OCI-LY1 (cell line): ENCODE data around the gene TAF3.

Experiments used
- H2AFZ ChIP-seq: fragments of 200-600 bp; sonication (generic), shearing (Covaris generic); 2 replicates; pipeline ENCODE4 v1.6.0; 2014; ENCODE audit warnings: antibody characterized with exemption, mild to moderate bottlenecking, low read length
- H3F3A ChIP-seq: fragments of 200-600 bp; sonication (generic), shearing (Covaris generic); 2 replicates; pipeline ENCODE4 v1.6.0; 2014; ENCODE audit warnings: mild to moderate bottlenecking, antibody characterized with exemption, low read length, moderate library complexity; ENCODE audit not compliant: insufficient read depth
- H3K27ac ChIP-seq: fragments of 200-600 bp; sonication (generic); 2 replicates; pipeline ENCODE4 v1.5.1; 2014; ENCODE audit warnings: low read length, mixed run types, mild to moderate bottlenecking, low read depth; ENCODE audit not compliant: poor library complexity, severe bottlenecking
- H3K27me3 ChIP-seq: fragments of 200-600 bp; sonication (generic); 2 replicates; pipeline ENCODE4 v1.6.0; 2014; ENCODE audit warnings: antibody characterized with exemption, mild to moderate bottlenecking, low read length, moderate library complexity; ENCODE audit not compliant: insufficient read depth
- H3K36me3 ChIP-seq: fragments of 200-600 bp; sonication (generic); 2 replicates; pipeline ENCODE4 v1.6.1; 2014; ENCODE audit warnings: mild to moderate bottlenecking, antibody characterized with exemption, low read length, moderate library complexity, mixed read lengths; ENCODE audit not compliant: insufficient read depth
- H3K4me1 ChIP-seq: fragments of 200-600 bp; sonication (generic); 2 replicates; pipeline ENCODE4 v1.5.1; 2014; ENCODE audit warnings: mild to moderate bottlenecking, low read length, moderate library complexity; ENCODE audit not compliant: insufficient read depth, severe bottlenecking
- H3K4me2 ChIP-seq: fragments of 200-600 bp; sonication (generic), shearing (Covaris generic); 2 replicates; pipeline ENCODE4 v1.6.1; 2014; ENCODE audit warnings: low read length
- H3K4me3 ChIP-seq: fragments of 200-600 bp; sonication (generic); 2 replicates; pipeline ENCODE4 v1.5.1; 2014; ENCODE audit warnings: low read length, low read depth, mild to moderate bottlenecking, mixed read lengths; ENCODE audit not compliant: poor library complexity, severe bottlenecking
- H3K79me2 ChIP-seq: fragments of 200-600 bp; shearing (Covaris generic); 2 replicates; pipeline ENCODE4 v1.6.1; 2016; ENCODE audit warnings: mixed run types, low read length, mixed read lengths; ENCODE audit not compliant: insufficient read depth
- H3K9ac ChIP-seq: fragments of 200-600 bp; sonication (generic), shearing (Covaris generic); 2 replicates; pipeline ENCODE4 v1.6.1; 2014; ENCODE audit warnings: mild to moderate bottlenecking, low read length, mixed read lengths
- H3K9me2 ChIP-seq: fragments of 200-600 bp; sonication (generic), shearing (Covaris generic); 2 replicates; pipeline ENCODE4 v1.6.1; 2014; ENCODE audit warnings: low read depth, mild to moderate bottlenecking, low read length, mixed read lengths
- H3K9me3 ChIP-seq: fragments of 200-600 bp; shearing (Covaris generic); 2 replicates; pipeline ENCODE4 v1.6.1; 2014; ENCODE audit warnings: low read length, mixed read lengths
- H4K20me1 ChIP-seq: fragments of 200-600 bp; sonication (generic), shearing (Covaris generic); 2 replicates; pipeline ENCODE4 v1.6.0; 2016; ENCODE audit warnings: mild to moderate bottlenecking, low read length; ENCODE audit not compliant: insufficient read depth
- EZH2 ChIP-seq: fragments of 200-600 bp; sonication (generic), shearing (Covaris generic); IDR thresholded peaks from 2 replicates; pipeline ENCODE4 v1.8.0; 2017; ENCODE audit warnings: borderline replicate concordance, mixed run types, mild to moderate bottlenecking, antibody characterized with exemption, low read length, moderate library complexity, mixed read lengths
- TF ChIP-seq, protein P1 (sequence below): fragments of 200-600 bp; sonication (generic), shearing (Covaris generic); IDR thresholded peaks from 2 replicates; pipeline ENCODE4 v1.5.1; 2017; ENCODE audit warnings: mild to moderate bottlenecking, antibody characterized with exemption, low read length, moderate library complexity, mixed read lengths

Gene TAF3

DNA sequence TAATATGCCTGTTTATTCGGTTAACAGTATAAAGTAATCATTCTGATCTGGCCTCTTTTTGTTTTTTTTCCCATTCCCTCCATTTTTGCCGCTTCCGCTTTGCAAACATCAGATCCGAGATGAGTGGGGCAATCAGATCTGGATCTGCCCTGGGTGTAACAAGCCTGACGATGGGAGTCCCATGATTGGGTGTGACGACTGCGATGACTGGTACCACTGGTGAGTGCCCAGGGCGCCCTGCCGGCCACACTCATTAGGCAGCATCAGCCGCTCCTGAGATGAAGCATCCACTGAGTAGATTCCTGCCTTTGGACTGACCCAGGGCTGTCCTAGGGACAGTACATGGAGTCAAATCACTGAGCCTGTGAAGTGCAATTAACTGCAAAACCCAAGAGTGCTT, 195.3 kb downstream of the TAF3 start:
- Histone ChIP-seq H2AFZ (no peak overlapping the region), H3K79me2 (no peaks in the 10 kb centered on the region), H3F3A (no peaks in the 10 kb centered on the region), H3K9ac (no peak overlapping the region), H3K4me2 (no peak overlapping the region), H3K4me1 (no peaks in the 10 kb centered on the region), H4K20me1 (no peaks in the 10 kb centered on the region), H3K4me3 (no peak overlapping the region), H3K27me3 (no peaks in the 10 kb centered on the region), H3K9me2 (no peaks in the 10 kb centered on the region), H3K27ac (no peak overlapping the region), H3K36me3 (0 out of 2 replicates have a peak, but pooled peaks cover 16% of the 10 kb centered on the region), H3K9me3 (no peaks in the 10 kb centered on the region)
- TF ChIP-seq EZH2, result no peak
- TF ChIP-seq, protein P1, sequence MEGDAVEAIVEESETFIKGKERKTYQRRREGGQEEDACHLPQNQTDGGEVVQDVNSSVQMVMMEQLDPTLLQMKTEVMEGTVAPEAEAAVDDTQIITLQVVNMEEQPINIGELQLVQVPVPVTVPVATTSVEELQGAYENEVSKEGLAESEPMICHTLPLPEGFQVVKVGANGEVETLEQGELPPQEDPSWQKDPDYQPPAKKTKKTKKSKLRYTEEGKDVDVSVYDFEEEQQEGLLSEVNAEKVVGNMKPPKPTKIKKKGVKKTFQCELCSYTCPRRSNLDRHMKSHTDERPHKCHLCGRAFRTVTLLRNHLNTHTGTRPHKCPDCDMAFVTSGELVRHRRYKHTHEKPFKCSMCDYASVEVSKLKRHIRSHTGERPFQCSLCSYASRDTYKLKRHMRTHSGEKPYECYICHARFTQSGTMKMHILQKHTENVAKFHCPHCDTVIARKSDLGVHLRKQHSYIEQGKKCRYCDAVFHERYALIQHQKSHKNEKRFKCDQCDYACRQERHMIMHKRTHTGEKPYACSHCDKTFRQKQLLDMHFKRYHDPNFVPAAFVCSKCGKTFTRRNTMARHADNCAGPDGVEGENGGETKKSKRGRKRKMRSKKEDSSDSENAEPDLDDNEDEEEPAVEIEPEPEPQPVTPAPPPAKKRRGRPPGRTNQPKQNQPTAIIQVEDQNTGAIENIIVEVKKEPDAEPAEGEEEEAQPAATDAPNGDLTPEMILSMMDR, result no peak

GRCh38 chr10:8014649-8015048, 196.3 kb downstream of the TAF3 start:
- H3K4me1 ChIP-seq, result no peaks in the 10 kb centered on the region
- no peak overlapping the region for H3K4me2 ChIP-seq
- no peak for TF ChIP-seq EZH2
- TF ChIP-seq, protein P1, result no peak
- H3K27ac ChIP-seq, result no peak overlapping the region
- H2AFZ ChIP-seq, result no peak overlapping the region
- H3F3A ChIP-seq, result no peaks in the 10 kb centered on the region
- H3K9me2 ChIP-seq, result no peaks in the 10 kb centered on the region
- H3K27me3 ChIP-seq, result no peaks in the 10 kb centered on the region
- no peak overlapping the region for H3K4me3 ChIP-seq
- H4K20me1 ChIP-seq, result no peaks in the 10 kb centered on the region
- 0 out of 2 replicates have a peak, but pooled peaks cover 16% of the 10 kb centered on the region for H3K36me3 ChIP-seq
- H3K79me2 ChIP-seq, result no peaks in the 10 kb centered on the region
- no peaks in the 10 kb centered on the region for H3K9me3 ChIP-seq
- H3K9ac ChIP-seq, result no peak overlapping the region

- Histone ChIP-seq H3K36me3 (0 out of 2 replicates have a peak, but pooled peaks cover 12% of the 10 kb centered on the region), H2AFZ (no peak overlapping the region), H3K27ac (no peak overlapping the region), H3K4me2 (no peak overlapping the region), H3K9me3 (no peaks in the 10 kb centered on the region), H3K9ac (no peak overlapping the region), H3K4me3 (no peak overlapping the region), H3F3A (no peaks in the 10 kb centered on the region), H3K4me1 (no peaks in the 10 kb centered on the region), H3K79me2 (no peaks in the 10 kb centered on the region), H4K20me1 (no peaks in the 10 kb centered on the region), H3K9me2 (no peaks in the 10 kb centered on the region), H3K27me3 (no peaks in the 10 kb centered on the region)
- TF ChIP-seq, protein P1, result no peak
- TF ChIP-seq EZH2, result no peak
Measured at GRCh38 chr10:8017277-8017676, 199.0 kb downstream of the TAF3 start.
